ENCODE results near the gene HS6ST3.

Gene HS6ST3

DNA sequence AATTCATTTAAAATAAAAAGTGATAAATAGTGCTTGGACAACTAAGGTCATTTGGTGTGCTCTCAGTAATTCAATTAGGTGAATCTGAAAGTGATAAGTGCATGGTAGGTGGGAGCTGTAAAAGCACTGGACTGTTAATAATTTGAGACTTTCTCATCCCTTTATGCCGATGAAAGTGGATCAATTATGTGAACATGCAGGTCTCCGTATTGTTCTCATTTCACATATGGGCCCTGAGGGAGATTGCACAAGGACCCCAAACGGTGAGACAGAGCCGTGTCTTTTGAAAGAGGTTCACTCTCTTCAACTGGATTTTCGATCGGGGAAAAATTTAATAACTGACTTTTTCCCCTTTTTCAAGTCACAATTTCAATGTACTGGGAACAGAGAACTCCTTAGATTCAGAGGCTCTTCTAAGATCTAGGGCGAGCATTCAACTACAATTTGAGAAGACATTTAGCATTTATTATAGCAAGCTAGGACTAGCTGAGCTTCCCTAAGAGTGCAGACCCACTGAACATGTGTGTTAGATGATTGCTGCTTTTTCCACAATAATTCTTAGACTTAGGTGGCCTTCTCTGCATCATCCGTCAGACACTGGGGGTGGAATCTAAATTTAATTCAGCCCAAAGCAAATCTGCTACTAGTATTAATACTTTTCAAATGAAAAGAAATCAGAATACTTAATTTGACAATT, 556.8 kb downstream of the HS6ST3 start:
- DNase-seq (ENCODE audit: low read depth in 1 of 2, low spot score in 1 of 2): no peak

DNA sequence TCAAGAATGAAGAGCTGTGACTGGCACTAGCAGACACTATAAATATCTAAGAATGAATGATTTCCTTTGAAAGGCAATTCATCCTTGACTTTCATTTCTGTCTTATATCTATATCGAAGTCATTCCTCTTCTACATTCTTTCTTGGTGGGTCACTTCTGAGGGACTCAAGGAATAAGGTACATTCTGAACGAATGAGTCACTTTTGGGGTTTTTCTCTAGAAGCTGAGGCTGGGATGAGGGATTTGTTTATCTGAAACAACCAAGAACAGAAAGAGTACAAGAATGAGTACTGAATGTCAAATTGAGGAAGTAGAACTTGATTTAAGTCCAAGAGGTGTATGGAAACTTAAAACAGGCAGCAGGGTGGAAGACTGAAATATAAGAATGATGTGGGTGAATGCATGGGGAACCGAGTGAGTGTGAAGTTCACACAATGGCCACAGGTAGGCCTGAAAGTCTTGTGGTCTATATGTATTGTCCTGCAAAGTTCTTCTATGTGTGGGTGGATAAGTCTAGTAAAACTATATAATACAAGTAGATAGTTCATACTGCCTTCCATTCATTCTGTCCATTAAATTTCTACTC, 560.5 kb downstream of the HS6ST3 start:
- DNase-seq (ENCODE audit: low read depth in 1 of 2, low spot score in 1 of 2): no peak

DNA sequence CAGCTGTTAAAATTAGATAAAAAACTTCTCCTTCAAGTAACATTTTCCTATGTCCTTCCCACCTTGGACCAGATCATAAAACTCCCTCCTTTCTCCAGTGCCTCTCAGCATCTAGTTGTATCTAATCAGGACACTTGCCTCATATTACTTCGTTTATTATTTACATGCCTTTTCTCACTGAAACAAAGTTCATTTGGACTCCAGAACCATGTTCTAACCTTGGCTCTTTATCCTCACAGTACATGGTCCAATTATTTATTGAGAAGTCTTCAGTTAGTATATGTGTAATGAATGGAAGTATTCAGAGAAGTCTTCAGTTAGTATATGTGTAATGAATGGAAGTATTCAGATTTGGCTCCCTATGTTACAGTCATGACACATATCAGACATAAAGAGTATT, 561.7 kb downstream of the HS6ST3 start:
- no peak for DNase-seq (ENCODE audit: low read depth in 1 of 2, low spot score in 1 of 2)

DNA sequence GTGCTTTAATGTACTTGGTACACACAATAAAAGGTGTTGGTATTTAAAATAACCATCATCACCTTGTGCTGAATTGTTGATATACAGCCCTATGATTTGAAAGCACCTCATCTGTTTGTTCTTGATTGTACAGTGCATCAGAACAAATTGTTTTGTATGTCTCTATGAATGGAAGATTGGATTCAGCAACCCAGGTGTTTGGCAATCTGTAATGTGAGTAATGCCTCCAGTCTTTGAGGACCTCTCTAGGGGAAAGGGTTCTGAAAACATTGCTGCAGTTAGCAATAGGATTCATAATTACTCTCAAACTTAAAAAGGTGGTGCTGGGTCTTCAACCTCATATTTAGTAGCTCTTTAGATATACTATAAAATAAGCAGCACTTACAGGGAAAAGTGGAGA, 562.6 kb downstream of the HS6ST3 start:
- DNase-seq (ENCODE audit: low read depth in 1 of 2, low spot score in 1 of 2): no peak

DNA sequence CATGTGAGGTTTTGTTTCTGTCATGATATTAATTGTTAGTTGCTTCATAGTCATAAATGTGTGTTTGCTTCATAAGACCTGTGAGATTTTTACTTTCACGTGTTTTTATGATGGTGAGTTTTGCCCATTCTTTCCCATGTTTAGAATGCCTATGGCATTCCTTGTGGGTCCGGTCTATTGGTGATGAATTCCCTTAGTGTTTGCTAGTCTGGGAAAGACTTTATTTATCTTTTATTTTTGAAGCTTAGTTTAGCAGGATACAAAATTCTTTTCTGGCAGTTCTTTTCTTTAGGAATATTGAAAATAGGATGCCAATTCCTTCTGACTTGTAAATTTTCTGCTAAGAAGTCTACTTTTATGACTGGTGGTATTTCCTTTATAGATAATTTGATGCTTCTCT, 571.7 kb downstream of the HS6ST3 start:
- no peak for DNase-seq (ENCODE audit: low read depth in 1 of 2, low spot score in 1 of 2)

DNA sequence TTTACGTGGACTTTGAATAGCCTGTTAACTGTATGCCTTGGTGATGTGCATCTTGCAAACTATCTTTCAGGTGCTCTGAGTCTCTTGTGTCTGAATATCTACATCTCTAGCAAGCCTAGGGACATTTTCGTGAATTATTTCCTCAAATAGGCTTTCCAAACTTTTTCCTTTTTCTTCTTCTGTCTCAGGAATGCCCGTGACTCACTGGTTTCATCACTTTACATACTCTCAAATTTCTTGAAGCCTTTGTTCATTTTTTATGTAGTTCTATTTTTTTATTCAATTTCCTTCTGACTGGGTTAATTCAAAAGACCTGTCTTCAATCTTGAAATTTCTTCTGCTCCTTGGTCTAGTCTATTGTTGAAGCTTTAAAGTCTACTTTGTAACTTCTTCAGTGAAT, 572.1 kb downstream of the HS6ST3 start:
- no peak for DNase-seq (ENCODE audit: low read depth in 1 of 2, low spot score in 1 of 2)

DNA sequence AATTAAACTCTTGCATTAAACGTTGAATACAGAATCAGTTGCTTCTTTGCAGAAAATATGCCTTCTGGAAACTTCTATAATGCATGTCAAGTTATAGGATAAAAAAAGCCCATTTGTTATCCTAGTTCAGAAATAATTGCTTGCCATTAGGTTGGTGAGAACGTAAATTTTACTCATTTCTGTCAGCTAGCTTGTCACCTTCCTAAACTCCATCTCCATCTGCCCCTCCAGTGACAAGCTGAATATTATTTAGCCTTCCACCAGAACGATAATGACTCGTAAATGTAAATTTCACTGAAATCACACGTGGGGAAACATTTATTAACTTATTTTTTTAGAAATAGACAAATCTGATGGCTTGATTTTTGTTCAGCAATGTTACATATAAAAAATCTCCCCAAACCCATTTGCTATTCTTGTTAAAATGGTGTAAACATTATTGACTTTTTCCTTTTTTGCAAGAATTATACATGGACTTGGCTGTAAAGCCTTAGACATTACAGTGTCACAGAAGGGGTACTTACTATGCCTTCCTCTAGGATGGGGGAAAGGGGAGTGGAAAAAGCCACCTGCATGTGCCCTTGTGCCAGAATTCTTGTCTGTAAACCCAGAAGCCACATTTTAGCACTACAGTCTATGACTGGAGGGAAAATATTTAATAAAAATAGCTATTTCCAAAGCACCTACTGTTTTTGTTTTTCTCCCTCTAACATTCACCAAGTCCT, 577.5 kb downstream of the HS6ST3 start:
- no peak for DNase-seq (ENCODE audit: low read depth in 1 of 2, low spot score in 1 of 2)

DNA sequence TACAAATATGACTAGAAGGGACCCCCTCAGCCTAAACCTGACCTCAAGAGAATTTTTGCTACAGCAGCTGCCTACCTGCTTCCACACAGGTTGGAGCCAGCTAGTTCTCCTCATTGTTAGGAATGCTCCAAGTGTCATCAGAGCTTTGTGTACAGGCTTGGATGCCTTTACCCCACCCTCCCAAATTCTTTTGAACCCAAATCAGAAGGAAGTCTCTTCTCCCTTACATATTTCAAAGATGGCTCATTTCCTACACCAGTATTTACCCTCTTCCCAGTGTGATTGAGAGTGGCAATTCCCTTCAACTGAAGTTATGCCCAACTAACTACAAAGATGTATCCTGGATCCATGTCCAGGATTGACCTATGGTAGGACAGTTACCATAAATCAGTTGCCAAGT, 581.2 kb downstream of the HS6ST3 start:
- no peak for DNase-seq (ENCODE audit: low read depth in 1 of 2, low spot score in 1 of 2)

DNA sequence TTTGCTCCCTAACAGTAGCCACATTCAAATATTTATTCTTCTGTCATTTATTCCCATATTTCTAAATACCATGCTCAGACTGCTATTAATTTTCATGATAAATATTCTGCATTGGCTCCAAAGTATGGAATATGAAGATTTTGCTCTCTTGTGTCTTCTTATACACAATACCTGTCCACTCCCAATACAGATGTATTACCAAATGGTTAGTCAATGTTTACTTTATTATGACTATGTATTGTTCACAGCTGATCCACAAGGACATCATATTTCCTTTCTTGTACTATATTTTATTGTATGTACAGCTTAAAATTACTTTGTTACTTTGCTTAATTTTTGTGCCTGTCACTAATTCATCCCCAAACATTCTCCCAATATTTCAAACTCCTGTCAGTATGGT, 582.1 kb downstream of the HS6ST3 start:
- DNase-seq (ENCODE audit: low read depth in 1 of 2, low spot score in 1 of 2): no peak

DNA sequence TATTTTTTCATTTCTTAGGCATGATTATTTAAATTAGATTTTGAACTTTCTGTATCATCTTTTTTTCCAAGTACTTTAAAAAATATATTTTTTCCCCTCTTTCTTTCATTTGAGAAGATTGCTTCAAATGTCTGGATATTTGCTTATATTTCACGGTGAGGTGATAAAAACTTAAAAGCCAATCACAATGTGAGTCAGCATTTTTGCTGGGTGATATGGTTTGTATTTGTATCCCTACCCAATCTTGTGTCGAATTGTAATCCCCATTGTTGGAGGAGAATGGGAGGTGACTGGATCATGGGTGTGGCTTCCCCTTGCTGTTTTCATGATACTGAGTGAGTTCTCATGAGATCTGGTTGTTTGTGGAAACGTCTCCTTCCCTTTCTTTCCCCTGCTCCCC, 583.9 kb downstream of the HS6ST3 start:
- no peak for DNase-seq (ENCODE audit: low read depth in 1 of 2, low spot score in 1 of 2)

DNA sequence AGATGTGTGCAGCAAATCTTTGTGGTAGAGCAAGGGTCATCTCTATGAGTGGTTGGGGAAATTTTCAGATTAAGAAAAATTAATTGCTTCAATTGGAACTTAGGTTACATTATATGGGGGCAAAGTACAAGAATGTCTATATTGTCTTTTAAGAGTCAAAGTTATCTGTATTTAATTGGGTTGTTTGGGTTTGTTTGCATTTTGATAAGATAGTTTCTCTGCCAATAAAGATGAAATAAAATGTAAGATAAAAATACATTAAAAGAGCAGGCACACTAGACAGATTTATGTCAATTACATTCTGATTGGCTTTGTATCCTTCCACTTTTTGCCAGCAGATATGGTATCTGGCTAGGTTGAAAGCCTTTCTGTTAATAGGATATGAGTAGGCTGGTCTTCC, 587.1 kb downstream of the HS6ST3 start:
- DNase-seq (ENCODE audit: low read depth in 1 of 2, low spot score in 1 of 2): no peak

DNA sequence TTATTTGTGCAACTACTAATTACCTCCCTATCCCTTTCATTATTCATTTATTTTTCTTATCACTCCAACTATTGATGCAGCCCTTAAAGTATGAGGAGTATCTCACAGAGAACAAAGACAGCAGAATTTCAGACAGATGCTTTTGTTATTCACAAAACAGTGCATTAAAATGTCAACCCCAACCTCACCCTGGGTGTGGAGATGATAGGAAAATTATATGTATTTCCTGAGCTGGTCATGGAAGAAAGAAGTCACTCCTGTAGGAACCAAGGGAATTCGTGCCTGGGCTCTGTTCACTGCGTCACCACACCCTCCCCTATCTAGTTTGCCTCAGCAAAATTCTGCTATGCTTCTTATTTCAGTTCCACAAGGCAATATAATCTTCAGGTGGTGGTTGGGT, 588.9 kb downstream of the HS6ST3 start:
- DNase-seq (ENCODE audit: low read depth in 1 of 2, low spot score in 1 of 2): no peak

DNA sequence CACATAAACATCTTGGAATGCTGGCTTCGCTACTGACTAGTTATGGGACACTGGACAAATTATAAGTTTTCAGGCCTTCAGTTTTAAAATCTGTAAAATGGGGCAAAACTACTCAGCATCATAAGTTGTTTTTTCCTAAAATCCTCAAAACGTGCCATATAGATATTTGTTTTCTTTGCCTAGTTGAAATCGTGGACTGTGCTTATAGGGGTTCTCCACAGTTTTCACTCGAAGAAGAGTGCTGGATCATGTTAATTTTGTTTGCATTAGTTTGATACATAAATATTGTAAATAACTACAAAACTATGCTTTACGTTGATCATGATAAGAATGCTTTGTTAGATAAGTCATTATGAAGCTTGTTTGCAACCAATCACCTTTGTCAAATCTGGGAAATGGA, 591.0 kb downstream of the HS6ST3 start:
- DNase-seq (ENCODE audit: low read depth in 1 of 2, low spot score in 1 of 2): no peak

DNA sequence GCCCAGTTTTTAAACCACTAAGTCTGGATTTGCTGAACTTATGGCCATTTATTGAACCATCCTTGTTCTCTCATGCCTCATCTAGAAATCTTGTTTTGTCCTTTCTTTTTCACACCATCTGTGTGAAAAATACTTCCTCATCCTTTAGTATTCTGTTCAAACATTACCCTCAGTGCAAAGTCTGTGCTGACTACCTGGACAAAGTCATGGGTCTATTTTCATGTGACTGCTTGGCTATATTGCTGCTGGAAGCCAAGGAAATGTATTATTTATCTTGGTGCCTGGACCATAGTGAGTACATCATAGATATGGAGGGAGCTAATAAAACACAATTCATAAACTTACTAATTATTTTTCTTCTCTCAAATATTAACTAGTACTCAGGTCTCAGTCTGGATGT, 591.9 kb downstream of the HS6ST3 start:
- no peak for DNase-seq (ENCODE audit: low read depth in 1 of 2, low spot score in 1 of 2)

DNA sequence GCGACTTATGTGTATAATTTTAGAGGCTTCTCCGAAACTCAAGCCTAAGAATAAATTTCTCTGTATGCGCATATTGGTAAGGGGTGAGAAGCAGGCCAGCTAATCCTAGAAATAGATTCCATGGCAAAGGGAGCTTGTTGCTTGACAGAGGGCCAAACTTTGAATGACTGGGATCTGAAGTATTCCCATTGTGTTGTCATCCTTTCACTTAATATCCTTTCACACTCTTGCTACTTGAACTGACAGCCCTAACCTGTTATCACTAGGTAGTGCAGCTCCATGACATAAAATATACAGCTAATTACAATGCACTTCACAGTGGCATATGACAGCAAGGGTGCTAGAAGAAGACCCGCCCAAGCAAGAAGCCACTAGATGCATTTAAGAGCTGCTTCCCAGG, 594.6 kb downstream of the HS6ST3 start:
- DNase-seq (ENCODE audit: low read depth in 1 of 2, low spot score in 1 of 2): no peak

DNA sequence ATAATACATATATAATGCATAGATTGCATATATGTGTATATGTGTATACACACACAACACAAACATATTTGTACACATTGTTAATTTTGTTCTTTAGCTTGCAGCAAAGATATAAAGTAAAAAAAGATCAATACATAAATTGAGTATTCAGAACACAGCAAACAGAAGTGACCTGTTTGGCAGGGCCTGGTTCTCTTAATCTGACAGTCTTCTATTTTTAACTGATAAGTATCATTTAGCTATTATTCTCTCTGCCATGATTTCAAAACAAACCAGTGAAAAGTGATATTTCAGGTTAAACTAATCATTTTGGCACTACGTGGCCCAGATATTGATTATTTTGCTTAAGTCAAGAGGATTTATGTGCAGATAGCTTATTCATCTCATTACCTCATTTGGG, 595.0 kb downstream of the HS6ST3 start:
- no peak for DNase-seq (ENCODE audit: low read depth in 1 of 2, low spot score in 1 of 2)

DNA sequence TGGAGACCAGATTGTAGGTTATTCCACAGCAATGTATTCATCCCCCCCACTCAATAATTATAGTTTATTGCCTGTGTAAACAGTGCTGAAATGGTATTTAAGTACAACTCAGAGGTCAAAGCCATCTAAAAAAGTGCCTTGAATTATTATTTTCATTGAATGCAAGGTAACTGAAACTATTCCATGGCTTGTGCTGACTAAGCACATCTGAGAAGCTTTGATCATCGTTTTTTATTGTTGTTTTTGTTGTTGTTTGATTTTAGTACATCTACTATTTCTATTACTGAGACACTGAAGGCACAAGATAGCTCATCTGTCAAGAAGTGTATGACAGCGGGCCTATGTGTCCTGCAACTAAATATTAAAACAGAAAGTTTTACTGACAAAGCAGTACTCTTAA, 596.4 kb downstream of the HS6ST3 start:
- DNase-seq (ENCODE audit: low read depth in 1 of 2, low spot score in 1 of 2): no peak

DNA sequence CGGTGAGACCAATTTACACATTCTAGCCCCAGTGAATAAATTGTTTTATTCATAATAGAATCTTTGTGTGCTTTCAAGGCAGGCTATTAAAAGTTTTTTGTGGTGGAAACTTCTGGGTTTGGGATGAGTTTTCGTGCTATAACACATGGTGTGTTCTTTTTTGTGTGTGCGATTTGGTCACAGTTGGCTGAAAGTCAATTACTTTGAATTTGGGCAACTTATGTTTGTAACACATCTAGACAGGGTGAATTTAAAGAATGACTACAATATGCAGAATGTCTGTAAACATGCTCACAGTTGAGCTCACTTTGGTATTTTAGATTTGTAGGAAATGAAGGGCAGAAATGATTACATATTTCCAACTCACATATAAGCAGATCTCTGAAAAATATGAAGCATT, 597.3 kb downstream of the HS6ST3 start:
- no peak for DNase-seq (ENCODE audit: low read depth in 1 of 2, low spot score in 1 of 2)

DNA sequence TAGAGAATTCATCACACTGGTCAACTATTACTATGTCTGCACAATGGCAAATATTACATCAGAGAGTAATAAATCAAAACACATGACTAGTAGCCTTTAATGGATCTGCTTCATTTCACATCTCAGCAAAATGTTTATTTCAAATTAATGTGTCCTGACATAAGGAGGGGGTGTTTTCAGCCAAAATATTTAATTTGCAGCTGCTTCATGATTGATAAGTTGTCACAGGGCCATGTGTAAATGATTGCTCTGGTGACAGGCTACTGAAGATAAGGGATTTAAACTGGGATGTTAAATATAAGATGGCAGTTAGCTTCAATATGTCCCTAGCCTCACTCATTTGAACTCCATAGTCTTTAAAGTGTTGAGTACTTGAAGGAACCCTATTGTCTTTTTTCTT, 601.1 kb downstream of the HS6ST3 start:
- DNase-seq (ENCODE audit: low read depth in 1 of 2, low spot score in 1 of 2): no peak

DNA sequence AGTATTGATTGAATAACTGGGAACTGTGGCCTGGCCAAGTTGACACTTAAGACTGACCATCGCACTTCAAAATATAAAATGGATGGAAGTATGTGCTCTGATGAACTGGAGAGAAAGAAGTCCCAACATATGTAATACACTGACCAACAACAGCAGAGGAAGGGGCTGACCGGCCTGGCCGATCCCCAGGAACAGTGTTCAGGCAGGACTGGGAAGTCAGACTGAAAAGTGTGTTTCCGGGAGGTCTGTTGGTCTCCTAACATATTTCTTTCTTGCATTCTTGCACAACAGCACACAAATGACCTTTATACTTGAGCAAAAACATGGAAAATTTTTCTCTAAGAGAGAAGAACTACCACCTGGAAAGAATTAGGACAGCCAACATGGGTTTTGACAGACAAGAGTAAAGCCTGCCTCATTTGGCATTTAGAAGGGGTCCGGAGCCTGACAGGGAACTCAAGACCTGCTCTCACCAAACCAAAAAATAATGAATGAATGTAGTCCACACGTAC, 606.5 kb downstream of the HS6ST3 start:
- no peak for DNase-seq (ENCODE audit: low read depth in 1 of 2, low spot score in 1 of 2)

DNA sequence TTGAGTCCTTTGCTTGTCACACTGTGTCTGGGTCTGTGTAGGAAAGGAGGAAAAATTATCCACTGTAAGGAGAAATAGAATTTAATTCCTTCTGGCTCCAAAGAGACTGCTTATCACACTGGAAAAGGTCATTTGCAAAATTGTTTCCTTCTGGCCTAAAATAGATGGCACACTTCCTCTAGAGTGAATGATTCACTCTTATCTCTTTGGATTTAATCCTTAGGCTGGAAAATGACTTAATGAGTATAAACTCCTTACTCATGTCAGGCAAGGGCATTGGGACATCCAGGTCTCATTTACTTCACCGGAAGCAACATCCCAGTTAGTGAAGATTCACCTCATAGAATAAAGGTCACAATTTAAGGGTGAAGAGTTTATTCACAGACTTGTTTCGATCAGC, 610.8 kb downstream of the HS6ST3 start:
- DNase-seq (ENCODE audit: low read depth in 1 of 2, low spot score in 1 of 2): no peak

DNA sequence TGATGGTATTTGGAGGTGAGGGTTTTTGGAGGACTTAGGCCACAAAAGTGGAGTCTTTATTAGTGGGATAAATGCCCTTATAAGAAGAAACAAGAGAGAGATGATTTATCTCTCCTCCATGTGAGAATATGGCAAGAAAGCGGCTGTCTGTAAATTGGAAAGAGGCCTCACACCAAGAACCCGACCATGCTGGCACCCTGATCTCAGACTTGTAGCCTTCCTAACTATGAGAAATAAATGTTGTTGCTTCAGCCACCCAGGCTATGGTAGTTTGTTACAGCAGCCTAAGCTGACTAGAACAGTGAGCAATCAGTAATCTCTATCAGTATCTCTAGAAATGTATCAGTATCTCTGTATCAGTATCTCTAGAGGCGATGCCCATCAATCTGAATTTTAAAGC, 617.2 kb downstream of the HS6ST3 start:
- DNase-seq (ENCODE audit: low read depth in 1 of 2, low spot score in 1 of 2): no peak

All from activated T-helper 1 cell treated with anti-CD3 and anti-CD28 coated beads, Interleukin-2, amount 50 U/mL, for 16 hours (primary cell).